IPS-18a (cell line): Measurements from ENCODE around the gene CD70.
"Not testable (repeated sequence)": the region's sequence is repeated elsewhere in the genome, so short reads cannot be mapped to it uniquely, and the experiment has no call there.

ENCODE experiments used
- H3K27ac ChIP-seq: one replicate; pipeline ENCODE4 v1.5.1; 2013; ENCODE audit warnings: low read length
- H3K27me3 ChIP-seq: one replicate; pipeline ENCODE4 v1.6.1; 2013; ENCODE audit warnings: mild to moderate bottlenecking, low read length; ENCODE audit not compliant: control insufficient read depth, insufficient read depth
- H3K36me3 ChIP-seq: one replicate; pipeline ENCODE4 v1.6.1; 2013; ENCODE audit warnings: low read depth, low read length; ENCODE audit not compliant: control insufficient read depth
- H3K4me1 ChIP-seq: one replicate; pipeline ENCODE4 v1.6.1; 2013; ENCODE audit warnings: low read depth, low read length; ENCODE audit not compliant: control insufficient read depth
- H3K4me3 ChIP-seq: one replicate; pipeline ENCODE4 v1.5.1; 2013; ENCODE audit warnings: low read length
- H3K9ac ChIP-seq: one replicate; pipeline ENCODE4 v1.6.1; 2013; ENCODE audit warnings: mild to moderate bottlenecking, low read length, moderate library complexity
- H3K9me3 ChIP-seq: one replicate; pipeline ENCODE4 v1.6.1; 2013; ENCODE audit warnings: low read depth, low read length; ENCODE audit not compliant: control insufficient read depth

CD70 gene

DNA sequence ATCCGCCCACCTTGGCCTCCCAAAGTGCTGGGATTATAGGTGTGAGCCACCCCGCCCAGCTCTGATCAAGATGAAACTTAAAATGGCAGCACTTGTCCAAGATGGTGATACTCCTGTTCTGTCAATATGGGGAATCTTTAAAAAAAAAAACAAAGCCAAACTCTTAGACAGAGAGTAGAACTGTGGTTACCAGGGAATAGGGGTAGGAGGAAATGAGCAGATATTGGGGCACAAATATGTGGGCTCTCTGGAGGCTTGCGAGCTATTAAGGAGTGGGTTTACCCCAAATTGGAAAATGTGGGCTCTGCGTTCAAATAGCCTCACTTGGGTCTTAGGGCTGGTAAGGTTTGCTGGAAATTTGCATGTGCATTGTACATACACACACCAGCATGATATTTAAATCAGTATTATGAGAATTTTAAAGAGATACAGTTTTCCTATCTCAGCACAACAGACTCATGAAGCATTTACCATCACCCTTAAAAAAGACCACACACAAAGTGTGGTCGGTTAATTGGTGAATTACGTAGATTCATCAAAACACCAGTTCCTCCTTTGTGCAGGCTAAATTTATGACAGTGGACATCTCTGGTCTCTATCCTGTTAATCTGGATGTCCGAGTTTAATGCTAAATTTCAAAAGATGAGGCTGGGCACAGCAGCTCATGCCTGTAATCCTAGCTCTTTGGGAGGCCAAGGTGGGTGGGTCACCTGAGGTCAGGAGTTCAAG lies 11.3 kb downstream of the CD70 start:
- Histone ChIP-seq H3K27me3 (no peaks in the 10 kb centered on the region), H3K4me3 (no peak overlapping the region), H3K4me1 (peaks cover 8% of the 10 kb centered on the region), H3K9me3 (peaks cover 8% of the 10 kb centered on the region), H3K9ac (no peak overlapping the region), H3K27ac (no peak overlapping the region), H3K36me3 (no peaks in the 10 kb centered on the region)

DNA sequence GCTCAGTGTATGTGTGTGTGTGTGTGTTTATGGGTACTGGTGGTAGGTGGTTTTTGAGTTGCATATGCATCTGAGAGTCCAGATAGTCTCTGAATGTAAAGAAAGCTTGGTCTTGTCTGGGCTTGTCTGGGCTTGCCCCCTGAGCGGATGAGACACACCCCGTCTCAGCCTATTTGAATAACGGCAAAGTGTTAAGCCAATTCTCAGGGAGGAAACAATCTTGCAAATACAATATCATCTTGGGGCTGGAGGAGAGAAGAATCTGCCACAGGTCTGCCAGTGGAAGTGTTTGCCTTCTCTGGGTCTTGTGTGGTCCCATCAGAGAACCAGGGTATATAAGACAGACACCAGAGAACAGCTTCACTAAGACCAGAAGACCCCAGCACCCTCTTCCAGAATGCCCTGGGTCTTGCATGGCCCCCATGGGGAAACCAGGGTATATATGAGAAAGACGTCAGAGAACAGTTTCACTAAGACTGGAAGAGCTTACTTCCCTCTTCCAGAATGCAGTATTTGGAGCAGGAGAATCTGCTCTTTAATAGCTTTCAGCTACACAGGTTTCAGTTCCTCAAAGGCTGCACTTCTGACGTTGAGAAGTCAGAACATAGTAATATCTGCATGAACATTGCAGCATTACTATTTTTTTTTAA lies 13.3 kb downstream of the CD70 start:
- Histone ChIP-seq H3K9ac (no peak overlapping the region), H3K9me3 (peaks cover 8% of the 10 kb centered on the region), H3K36me3 (no peaks in the 10 kb centered on the region), H3K27ac (no peak overlapping the region), H3K27me3 (no peaks in the 10 kb centered on the region), H3K4me1 (peaks cover 8% of the 10 kb centered on the region), H3K4me3 (no peak overlapping the region)

DNA sequence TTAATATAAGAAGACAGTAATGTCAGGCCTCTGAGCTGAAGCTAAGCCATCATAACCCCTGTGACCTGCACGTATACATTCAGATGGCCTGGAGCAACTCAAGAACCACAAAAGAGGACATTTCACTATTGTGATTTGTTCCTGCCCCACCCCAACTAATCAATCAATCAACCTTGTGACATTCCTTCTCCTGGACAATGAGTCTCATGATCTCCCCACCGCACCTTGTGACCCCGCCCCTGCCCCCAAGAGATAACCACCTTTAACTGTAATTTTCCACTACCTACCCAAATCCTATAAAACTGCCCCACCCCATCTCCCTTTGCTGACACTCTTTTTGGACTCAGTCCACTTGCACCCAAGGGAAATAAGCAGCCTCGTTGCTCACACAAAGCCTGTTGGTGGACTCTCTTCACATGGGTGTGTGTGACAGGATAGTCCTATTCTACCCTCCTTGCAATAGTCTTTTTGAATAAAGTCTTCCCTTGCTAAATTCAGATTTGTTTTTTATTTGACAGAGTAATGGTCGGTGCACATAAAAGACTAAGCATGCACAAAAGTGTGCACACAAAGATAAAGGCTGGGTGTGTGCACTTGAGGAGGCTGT lies 14.0 kb downstream of the CD70 start:
- peaks cover 15% of the 10 kb centered on the region for H3K4me1 ChIP-seq
- no peak overlapping the region for H3K9ac ChIP-seq
- H3K27ac ChIP-seq = no peak overlapping the region
- no peak overlapping the region for H3K4me3 ChIP-seq
- no peaks in the 10 kb centered on the region for H3K27me3 ChIP-seq
- H3K36me3 ChIP-seq = no peaks in the 10 kb centered on the region
- H3K9me3 ChIP-seq = peaks cover 8% of the 10 kb centered on the region

DNA sequence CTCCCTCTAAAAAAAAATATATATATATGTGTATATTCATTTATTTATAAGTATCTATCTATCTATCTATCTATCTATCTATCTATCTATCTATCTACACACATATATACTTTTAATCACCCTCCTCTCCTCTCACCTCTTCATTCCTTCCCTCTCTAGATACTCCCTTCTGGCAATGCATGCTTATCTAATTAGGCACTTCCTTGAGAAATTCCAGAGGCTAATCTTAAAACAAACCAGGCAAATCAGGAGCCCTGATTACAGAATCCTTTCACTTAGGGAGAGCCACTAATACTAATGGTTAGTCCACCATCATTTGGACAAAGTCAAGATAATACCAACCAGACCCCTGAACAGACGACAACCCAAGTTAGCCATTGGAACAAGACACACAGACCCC lies 17.6 kb downstream of the CD70 start:
- no peaks in the 10 kb centered on the region for H3K36me3 ChIP-seq
- H3K9me3 ChIP-seq = peaks cover 4% of the 10 kb centered on the region
- no peak overlapping the region for H3K9ac ChIP-seq
- peaks cover 15% of the 10 kb centered on the region for H3K4me1 ChIP-seq
- H3K27ac ChIP-seq = no peak overlapping the region
- H3K27me3 ChIP-seq = no peaks in the 10 kb centered on the region
- no peak overlapping the region for H3K4me3 ChIP-seq

DNA sequence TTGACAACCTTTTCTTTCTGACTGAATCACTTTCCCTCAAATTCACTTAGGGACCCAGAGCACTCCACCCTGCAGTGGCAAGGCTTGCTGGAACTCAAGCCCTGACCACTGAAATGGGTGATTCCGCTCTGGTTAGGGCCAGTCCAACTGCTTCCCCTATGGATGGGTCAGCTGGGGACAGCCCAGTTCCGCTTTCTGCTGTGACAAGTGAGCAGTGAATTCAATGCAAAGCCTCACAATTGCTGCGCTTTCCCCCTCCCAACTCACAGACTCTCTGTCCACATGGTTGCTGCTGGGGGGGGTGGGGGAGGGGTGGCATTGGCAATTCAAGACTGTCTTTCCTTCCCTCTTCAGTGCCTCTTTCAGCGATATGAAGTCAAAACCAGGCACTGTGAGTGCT lies 18.7 kb downstream of the CD70 start:
- H3K27ac ChIP-seq = no peak overlapping the region
- H3K9me3 ChIP-seq = no peaks in the 10 kb centered on the region
- no peak overlapping the region for H3K4me3 ChIP-seq
- H3K36me3 ChIP-seq = no peaks in the 10 kb centered on the region
- peaks cover 12% of the 10 kb centered on the region for H3K4me1 ChIP-seq
- no peak overlapping the region for H3K9ac ChIP-seq
- no peaks in the 10 kb centered on the region for H3K27me3 ChIP-seq

DNA sequence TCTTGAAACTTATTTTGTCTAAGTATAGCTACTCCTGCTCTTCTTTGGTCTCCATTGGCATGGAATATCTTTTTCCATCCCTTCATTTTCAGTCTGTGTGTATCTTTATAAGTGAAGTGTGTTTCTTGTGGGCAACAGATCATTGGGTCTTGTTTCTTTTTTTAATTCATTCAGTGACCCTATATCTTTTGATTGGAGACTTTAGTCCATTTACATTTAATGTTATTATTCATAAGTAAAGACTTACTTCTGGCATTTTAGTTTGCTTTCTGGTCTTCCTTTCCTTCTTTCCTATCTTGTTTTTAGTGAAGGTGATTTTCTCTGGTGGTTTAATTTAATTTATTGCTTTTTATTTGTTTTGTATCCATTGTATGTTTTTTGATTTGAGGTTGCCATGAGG lies 19.8 kb downstream of the CD70 start:
- Histone ChIP-seq H3K27ac (no peak overlapping the region), H3K4me1 (peaks cover 11% of the 10 kb centered on the region), H3K9me3 (no peaks in the 10 kb centered on the region), H3K27me3 (no peaks in the 10 kb centered on the region), H3K4me3 (no peak overlapping the region), H3K9ac (no peak overlapping the region), H3K36me3 (no peaks in the 10 kb centered on the region)

DNA sequence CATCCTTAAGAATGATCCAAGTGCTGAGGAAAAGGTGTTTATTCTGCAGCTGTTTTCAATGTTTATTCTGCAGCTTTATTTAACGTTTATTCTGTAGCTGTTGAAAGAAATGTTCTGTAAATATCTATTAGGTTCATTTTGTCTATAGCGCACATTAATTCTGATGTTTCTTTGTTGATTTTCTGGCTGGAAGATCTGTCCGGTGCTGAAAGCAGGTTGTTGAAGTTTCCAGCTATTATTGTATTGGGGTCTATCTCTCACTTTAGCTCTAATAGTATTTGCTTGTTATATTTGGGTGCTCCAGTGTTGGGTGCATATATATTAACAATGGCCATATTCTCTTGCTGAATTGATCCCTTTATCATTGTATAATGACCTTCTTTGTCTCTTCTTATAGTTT lies 20.2 kb downstream of the CD70 start:
- Histone ChIP-seq H3K4me3 (no peak overlapping the region), H3K4me1 (peaks cover 11% of the 10 kb centered on the region), H3K27ac (no peak overlapping the region), H3K9me3 (no peaks in the 10 kb centered on the region), H3K27me3 (no peaks in the 10 kb centered on the region), H3K36me3 (no peaks in the 10 kb centered on the region), H3K9ac (no peak overlapping the region)

DNA sequence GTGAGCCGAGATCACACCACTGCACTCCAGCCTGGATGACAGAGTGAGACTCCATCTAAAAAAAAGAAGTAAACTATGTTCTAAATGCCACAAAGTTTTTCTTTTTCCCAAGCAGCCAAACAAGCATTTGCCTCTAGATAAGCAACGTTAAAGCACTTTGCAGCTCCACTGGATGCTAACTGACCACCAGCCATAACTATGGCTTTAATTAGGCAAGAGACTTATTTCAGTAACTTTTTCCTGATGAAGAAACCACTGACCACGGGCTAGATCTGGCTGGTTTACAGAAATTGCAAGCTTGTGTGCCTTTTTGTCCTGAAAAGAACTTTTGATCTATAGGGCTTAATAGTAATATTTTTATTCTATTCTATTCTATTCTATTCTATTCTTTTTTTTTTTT lies 22.1 kb downstream of the CD70 start:
- Histone ChIP-seq H3K4me1 (peaks cover 6% of the 10 kb centered on the region), H3K9me3 (no peaks in the 10 kb centered on the region), H3K27ac (no peak overlapping the region), H3K9ac (no peak overlapping the region), H3K4me3 (no peak overlapping the region), H3K36me3 (no peaks in the 10 kb centered on the region), H3K27me3 (no peaks in the 10 kb centered on the region)

DNA sequence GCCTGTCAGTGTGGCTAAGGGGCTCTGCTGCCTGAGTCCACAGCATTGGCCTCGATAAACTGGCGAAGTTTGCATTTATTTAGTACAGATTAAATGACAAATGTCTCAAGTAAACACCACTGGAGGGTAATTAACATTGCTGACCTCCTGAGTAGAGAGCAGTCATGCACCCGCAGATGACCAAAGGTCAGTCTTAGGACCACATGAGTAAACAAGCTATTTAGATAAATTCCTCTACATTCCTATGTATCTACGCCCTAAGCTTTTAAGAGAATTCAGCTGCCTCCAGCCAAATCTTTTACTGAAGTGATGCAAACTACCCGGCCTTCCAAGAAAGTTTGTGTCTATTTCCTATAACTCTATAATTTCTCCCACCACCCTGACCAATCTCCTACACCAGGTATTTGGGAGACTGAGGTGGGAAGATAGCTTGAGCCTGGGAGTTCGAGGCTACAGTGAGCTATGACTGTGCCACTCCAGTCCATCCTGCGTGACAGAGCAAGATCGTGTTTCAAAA lies 22.9 kb downstream of the CD70 start:
- Histone ChIP-seq H3K36me3 (no peaks in the 10 kb centered on the region), H3K4me1 (peaks cover 6% of the 10 kb centered on the region), H3K4me3 (no peak overlapping the region), H3K27me3 (no peaks in the 10 kb centered on the region), H3K9me3 (no peaks in the 10 kb centered on the region), H3K9ac (no peak overlapping the region), H3K27ac (no peak overlapping the region)

DNA sequence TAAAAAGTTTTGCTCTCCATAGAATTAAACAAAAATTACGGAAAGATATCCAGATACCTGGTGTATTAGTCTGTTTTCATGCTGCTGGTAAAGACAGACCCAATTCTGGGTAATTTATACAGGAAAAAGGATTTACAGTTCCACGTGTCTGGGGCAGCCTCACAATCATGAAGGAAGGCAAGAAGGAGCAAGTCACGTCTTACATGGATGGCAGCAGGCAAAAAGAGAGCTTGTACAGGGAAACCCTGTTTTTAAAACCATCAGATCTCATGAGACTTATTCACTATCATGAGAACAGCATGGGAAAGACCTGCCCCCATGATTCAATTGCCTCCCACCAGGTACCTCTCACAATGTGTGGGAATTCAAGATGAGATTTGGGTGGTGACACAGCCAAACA lies 24.2 kb downstream of the CD70 start:
- H3K9ac ChIP-seq, H3K36me3 ChIP-seq, H3K9me3 ChIP-seq: not testable (repeated sequence)

DNA sequence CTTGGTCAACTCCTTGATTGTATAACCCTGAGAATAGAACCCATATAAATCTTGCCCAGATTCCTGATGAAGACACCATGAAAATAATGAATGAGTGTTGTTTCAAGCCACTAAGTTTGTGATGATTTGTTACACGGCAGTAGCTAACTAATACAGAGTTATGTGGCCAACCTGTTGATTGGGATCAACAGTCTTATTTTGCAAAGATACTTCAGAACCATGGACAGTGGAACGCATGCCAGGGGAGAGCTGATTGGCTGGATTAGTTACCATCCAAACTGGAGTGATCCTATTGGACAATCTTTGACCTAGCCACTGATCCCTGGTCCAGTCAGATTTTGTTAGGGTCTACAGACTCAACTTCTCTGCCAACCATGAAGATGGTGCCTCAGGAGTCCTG lies 26.6 kb downstream of the CD70 start:
- no peaks in the 10 kb centered on the region for H3K4me1 ChIP-seq
- no peak overlapping the region for H3K9ac ChIP-seq
- H3K27ac ChIP-seq = no peak overlapping the region
- H3K4me3 ChIP-seq = no peak overlapping the region
- no peaks in the 10 kb centered on the region for H3K36me3 ChIP-seq
- no peaks in the 10 kb centered on the region for H3K9me3 ChIP-seq
- no peaks in the 10 kb centered on the region for H3K27me3 ChIP-seq

More for the DNA sequence above, 24.2 kb downstream of the CD70 start:
- H3K4me3 ChIP-seq, H3K27ac ChIP-seq, H3K27me3 ChIP-seq, H3K4me1 ChIP-seq: not testable (repeated sequence)
